ENCODE results near the gene STAT6.
A peak's percentile ranks its signal among the peaks of the same experiment; 100 is the strongest.
"Not testable (repeated sequence)": the region's sequence is repeated elsewhere in the genome, so short reads cannot be mapped to it uniquely, and the experiment has no call there.

Gene STAT6

DNA sequence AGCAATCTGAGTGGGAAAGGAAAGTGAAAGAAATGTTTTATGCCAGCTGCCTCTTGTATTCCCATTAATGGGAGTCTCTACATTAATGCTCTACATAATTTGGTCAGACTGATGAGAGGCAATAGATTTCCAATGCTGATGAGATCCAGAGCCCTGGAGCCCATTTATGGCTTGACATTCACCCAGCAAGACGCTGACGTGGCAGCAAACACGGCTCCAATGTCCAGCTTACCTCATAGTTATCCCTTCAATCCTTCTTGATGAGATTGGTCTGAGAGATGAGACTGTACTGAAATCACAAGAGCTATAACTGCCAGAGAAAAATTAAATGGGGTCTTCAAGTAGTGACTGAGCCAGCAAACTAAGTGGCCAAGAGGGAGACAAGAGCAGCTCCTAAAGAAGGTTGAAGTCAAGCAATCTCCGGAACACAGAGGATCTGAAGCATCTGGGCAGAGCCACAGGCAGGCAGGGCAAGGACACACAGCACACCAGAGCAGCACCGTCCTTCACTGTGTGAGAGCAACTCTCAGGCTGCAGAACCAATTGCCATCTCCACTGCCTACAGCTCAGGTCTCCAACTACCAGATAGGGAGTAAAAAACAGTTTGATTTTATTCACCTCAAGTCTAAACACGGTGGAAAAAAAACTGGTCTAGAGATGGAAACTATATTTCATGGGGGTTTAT lies 54.0 kb downstream of the STAT6 start:
- DNase-seq: no peak

DNA sequence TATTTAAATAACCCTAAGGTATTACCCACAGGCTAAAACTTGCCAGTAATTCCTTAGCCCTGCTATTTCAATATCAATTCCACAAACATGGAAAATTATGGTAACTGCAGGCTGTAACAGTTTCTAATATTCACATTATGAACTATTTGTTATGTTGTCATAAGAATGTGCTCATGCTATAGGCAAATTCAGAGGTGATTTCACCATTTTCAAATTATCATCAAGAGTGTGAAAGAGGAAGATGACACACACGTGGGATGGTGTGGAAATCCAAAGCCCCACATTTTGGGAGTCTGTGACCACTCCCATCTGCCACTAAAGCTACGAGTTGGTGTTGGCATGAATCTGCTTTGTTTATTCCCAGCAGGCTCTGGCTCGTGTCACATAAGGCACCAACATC lies 55.3 kb downstream of the STAT6 start:
- DNase-seq: no peak

DNA sequence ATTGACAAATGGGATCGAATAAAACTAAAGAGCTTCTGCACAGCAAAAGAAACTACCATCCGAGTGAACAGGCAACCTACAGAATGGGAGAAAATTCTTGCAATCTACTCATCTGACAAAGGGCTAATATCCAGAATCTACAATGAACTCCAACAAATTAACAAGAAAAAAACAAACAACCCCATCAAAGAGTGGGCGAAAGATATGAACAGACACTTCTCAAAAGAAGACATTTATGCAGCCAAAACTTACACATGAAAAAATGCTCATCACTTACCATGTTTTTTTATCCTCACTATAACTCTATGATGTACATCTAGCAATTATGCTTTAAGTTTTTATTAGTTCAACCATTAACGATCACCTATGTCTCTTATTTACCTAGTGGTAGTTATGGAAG lies 57.3 kb downstream of the STAT6 start:
- not testable (repeated sequence) for DNase-seq

GRCh38 chr12:57053146-57053545 lies 58.0 kb downstream of the STAT6 start:
- not testable (repeated sequence) for DNase-seq

- no peak for DNase-seq
Observed at GRCh38 chr12:57051011-57051410, 60.2 kb downstream of the STAT6 start.

- no peak for DNase-seq
Observed at GRCh38 chr12:57049890-57050289, 61.3 kb downstream of the STAT6 start, which contains the start of gene MYO1A. Gene MYO1A (minus strand): TSS chr12:57050129. CDS start chr12:57048323, 1,806 bp downstream.

DNA sequence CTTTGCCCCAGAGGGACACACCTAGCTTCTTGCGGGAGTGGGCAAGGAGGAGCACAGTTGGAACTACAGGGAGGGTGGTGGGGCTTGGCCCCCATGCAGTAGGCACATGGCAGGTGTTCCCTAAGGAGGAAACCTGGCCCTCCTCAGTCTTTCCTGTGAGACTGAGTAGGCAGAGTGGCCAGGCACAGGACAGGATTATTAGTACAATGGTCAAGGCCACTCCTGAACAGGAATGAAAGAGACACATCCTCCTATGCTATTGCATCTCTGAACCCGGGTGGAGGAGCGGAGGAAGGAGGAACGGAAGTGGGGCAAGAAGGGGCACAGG lies 62.1 kb downstream of the STAT6 start:
- DNase-seq: no peak

GRCh38 chr12:57048423-57049118 lies 62.6 kb downstream of the STAT6 start:
- no peak for DNase-seq

DNA sequence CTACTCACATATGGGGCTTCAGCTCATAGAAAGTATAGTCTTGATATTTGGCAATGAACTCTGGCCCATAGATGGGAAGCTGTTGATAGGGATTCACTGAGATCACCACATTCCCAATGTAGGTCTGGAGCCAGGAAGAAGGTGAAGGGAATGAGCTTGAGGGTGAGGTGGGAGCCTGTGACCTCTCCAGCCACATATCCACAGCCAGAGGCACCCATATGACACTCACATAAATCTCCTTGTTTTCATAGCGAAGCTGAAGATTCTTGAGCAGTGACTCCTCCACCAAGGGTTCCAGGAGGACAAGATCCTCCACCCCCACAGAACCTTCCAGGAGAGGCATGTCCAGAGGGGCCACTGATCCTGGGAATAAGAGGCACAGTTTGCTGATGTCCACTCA lies 63.2 kb downstream of the STAT6 start:
- DNase-seq: no peak

DNA sequence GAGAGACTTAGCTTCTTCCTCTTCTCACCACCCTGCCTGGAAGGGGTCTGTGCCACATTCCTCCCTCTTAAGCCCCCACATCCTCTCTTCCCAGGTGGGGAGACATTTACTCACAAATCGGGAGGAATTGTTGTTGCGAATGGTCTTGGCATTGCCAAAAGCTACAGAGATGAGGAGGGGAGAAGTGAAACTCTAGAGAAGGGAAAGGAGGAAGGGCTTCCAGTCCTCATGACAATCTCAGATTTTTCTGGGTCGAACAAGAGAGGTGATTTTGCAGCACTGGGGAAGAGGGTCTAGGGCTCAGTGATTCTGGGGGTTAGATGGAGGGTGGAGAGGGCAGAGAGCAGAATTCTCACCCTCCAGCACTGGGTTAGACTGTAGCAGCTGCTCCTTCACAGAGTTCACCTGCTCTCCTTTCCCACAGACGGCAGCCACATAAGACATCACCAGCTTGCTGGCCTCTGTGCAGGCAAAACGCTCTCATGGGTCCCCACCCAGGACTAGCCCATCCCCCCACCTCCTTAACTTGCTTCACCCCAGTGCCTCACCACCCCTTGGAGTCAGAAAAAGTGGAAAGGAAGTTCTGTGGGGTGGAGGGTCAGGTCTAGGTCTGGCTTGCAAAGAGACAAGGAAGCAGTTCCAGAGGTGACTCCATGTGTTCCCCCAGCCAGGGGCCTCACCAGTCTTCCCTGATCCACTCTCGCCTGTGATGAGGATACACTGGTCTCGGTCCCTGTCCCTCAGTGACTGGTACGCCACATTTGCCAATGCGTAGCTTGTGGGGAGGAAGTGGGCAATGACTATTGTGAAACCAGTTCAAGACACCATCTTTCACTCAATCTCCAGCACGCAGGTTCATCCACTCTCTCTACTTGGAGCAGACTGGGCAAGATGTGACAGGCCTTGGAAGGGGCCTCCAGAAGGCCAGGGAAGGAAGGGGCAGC lies 63.9 kb downstream of the STAT6 start:
- DNase-seq: peak in 1 of 56 donors; percentile 1

DNA sequence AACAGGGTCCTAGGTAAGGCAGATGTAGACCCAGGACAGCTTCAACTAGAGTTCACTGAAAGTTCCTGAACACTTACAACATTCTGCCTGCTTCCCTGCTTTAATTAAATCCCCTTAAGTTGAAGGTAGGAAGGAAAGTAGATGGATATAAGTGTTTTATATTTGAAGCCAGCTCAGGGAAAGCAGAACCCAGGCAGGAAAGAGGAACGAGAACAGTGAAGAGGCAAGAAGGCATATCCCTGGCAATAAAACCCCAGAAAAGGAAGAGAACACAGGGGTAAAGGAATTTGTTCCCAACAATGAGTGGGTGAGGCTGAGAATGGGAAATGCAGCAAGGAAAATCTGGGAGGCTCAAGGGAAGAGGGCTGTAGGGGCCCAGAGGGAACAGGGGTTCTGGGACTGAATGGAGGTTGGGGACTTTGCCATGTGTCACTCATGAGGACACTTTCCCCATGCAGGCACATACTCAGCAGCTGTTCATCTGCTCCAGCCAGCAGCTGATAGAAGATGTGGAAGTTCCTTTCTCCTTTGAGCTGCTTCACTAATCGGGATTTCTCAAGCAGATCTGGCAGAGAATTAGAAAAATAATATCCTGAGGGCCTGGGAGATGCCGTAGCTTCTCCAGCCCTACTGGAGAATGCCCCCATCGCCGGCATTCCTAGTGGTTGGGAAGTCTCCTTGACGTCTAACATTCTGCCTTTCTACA lies 64.9 kb downstream of the STAT6 start:
- DNase-seq: peak in 1 of 56 donors; percentile 36
